Body of pancreas (tissue), 4 donors: ENCODE measurements around the gene RNF138.
"Not testable (repeated sequence)": the region's sequence is repeated elsewhere in the genome, so short reads cannot be mapped to it uniquely, and the experiment has no call there.

Experiments used
- POLR2A ChIP-seq, 3 donors: fragments of 450-650 bp; IDR thresholded peaks; one replicate each; pipeline ENCODE4 v1.6.1; 2016; ENCODE audit warnings: antibody characterized with exemption in 3 of 3, mild to moderate bottlenecking in 2 of 3
- TF ChIP-seq, protein P1 (sequence below), 7 experiments: fragments of 450-650 bp in 4 of 7; fragments of 200-600 bp in 3 of 7; sonication (generic) in 3 of 7; IDR thresholded peaks; one replicate each; pipeline ENCODE4 v1.5.1; 2016 to 2019; ENCODE audit warnings: antibody characterized with exemption in 7 of 7

DNA sequence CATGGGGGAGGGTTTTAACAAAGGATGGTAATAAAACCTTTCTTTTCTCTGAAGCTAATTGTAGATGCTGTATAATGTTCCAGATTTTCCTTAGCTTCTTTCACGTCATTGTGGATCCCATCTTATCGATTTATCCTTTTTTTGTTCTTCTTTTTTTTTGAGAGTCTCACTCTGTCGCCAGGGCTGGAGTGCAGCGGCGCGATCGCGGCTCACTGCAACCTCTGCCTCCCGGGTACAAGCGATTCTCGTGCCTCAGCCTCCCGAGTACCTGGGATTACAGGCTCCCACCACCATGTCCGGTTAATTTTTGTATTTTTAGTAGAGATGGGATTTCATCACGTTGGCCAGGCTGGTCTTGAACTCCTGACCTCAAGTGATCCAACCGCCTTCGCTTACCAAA, 843 bp upstream of the RNF138 start:
- TF ChIP-seq, protein P1, sequence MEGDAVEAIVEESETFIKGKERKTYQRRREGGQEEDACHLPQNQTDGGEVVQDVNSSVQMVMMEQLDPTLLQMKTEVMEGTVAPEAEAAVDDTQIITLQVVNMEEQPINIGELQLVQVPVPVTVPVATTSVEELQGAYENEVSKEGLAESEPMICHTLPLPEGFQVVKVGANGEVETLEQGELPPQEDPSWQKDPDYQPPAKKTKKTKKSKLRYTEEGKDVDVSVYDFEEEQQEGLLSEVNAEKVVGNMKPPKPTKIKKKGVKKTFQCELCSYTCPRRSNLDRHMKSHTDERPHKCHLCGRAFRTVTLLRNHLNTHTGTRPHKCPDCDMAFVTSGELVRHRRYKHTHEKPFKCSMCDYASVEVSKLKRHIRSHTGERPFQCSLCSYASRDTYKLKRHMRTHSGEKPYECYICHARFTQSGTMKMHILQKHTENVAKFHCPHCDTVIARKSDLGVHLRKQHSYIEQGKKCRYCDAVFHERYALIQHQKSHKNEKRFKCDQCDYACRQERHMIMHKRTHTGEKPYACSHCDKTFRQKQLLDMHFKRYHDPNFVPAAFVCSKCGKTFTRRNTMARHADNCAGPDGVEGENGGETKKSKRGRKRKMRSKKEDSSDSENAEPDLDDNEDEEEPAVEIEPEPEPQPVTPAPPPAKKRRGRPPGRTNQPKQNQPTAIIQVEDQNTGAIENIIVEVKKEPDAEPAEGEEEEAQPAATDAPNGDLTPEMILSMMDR (IDR thresholded peaks at IDR 0.05) = not testable (repeated sequence)
- not testable (repeated sequence) for TF ChIP-seq POLR2A (IDR thresholded peaks at IDR 0.05)
